ENCODE data around the gene FN3KRP.

DNA sequence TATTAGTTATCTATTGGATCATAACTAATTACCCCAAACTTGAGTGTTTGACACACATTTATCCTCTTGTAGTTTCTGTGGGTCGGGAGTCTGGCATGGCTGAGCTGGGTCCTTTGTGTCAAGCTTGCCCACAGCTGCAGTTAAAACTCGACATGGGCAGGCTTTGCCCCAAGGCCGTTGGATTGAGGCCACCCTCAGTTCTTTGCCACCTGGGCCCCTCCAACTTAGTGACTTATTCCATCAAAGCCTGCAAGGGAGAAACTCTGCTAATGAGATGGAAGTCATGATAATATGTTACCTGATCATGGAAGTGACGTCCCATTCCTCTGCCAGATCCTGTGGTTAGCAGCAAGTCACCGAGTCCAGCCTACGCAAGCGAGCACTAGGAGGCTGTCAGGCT, 52.5 kb downstream of the FN3KRP start:
- TF ChIP-seq, protein P1, sequence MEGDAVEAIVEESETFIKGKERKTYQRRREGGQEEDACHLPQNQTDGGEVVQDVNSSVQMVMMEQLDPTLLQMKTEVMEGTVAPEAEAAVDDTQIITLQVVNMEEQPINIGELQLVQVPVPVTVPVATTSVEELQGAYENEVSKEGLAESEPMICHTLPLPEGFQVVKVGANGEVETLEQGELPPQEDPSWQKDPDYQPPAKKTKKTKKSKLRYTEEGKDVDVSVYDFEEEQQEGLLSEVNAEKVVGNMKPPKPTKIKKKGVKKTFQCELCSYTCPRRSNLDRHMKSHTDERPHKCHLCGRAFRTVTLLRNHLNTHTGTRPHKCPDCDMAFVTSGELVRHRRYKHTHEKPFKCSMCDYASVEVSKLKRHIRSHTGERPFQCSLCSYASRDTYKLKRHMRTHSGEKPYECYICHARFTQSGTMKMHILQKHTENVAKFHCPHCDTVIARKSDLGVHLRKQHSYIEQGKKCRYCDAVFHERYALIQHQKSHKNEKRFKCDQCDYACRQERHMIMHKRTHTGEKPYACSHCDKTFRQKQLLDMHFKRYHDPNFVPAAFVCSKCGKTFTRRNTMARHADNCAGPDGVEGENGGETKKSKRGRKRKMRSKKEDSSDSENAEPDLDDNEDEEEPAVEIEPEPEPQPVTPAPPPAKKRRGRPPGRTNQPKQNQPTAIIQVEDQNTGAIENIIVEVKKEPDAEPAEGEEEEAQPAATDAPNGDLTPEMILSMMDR (IDR thresholded peaks at IDR 0.05), result no peak
- no peak for TF ChIP-seq EZH2 (IDR thresholded peaks at IDR 0.05; ENCODE audit: borderline replicate concordance, insufficient read depth, low read depth, low read length, poor library complexity, severe bottlenecking)
